SK-N-MC (cell line): ENCODE data around the gene LHFPL6.

Source experiments
- DNase-seq: peaks from one replicate; pipeline ENCODE4 v3.0.0-alpha.2; 2011; ENCODE audit warnings: low read depth, low spot score
- H3K27ac ChIP-seq: fragments of 200-600 bp; sonication (generic); 2 replicates; pipeline ENCODE4 v1.5.1; 2016; ENCODE audit warnings: mixed run types
- H3K36me3 ChIP-seq: fragments of 200-600 bp; sonication (generic); 2 replicates; pipeline ENCODE4 v1.6.1; 2017; ENCODE audit warnings: antibody characterized with exemption, low read length, mixed read lengths; ENCODE audit not compliant: insufficient read depth
- H3K4me3 ChIP-seq: fragments of 200-600 bp; sonication (generic); 2 replicates; pipeline ENCODE4 v1.5.1; 2016
- H3K9ac ChIP-seq: fragments of 200-600 bp; sonication (generic); 2 replicates; pipeline ENCODE4 v1.8.0; 2017; ENCODE audit warnings: mixed run types, mixed read lengths; ENCODE audit not compliant: insufficient read length
- H3K9me3 ChIP-seq: fragments of 200-600 bp; sonication (generic); 2 replicates; pipeline ENCODE4 v1.6.1; 2017; ENCODE audit warnings: low read depth, mild to moderate bottlenecking, antibody characterized with exemption, low read length, moderate library complexity, mixed read lengths
- EZH2 ChIP-seq: fragments of 200-600 bp; sonication (generic); IDR thresholded peaks from one replicate; pipeline ENCODE4 v1.6.1; 2017; ENCODE audit warnings: antibody characterized with exemption
- FOXP2 ChIP-seq: optimal IDR thresholded peaks from 2 replicates; pipeline ENCODE3; 2011; ENCODE audit warnings: mild to moderate bottlenecking, moderate library complexity; ENCODE audit not compliant: insufficient read depth; ENCODE audit errors: extremely low read length, control extremely low read depth
- POLR2AphosphoS5 ChIP-seq: IDR thresholded peaks from 2 replicates; pipeline ENCODE4 v1.6.1; 2012; ENCODE audit warnings: mild to moderate bottlenecking, low read depth, low read length, borderline replicate concordance

The LHFPL6 gene

GRCh38 chr13:39312596-39312995 is 290.4 kb downstream of the LHFPL6 start:
- DNase-seq, result no peak
- Histone ChIP-seq H3K36me3 (no peaks in the 10 kb centered on the region), H3K4me3 (no peak overlapping the region), H3K27ac (no peak overlapping the region), H3K9me3 (no peaks in the 10 kb centered on the region), H3K9ac (no peak overlapping the region)
- TF ChIP-seq POLR2AphosphoS5, result no peak
- no peak for TF ChIP-seq EZH2
- TF ChIP-seq FOXP2, result no peak

- no peaks in the 10 kb centered on the region for H3K36me3 ChIP-seq
- H3K4me3 ChIP-seq, result no peak overlapping the region
Observed at GRCh38 chr13:39311619-39312018, 291.4 kb downstream of the LHFPL6 start.

GRCh38 chr13:39310961-39311360 is 292.0 kb downstream of the LHFPL6 start:
- H3K27ac ChIP-seq, result no peak overlapping the region
- H3K9me3 ChIP-seq, result no peaks in the 10 kb centered on the region
- H3K9ac ChIP-seq, result no peak overlapping the region
- no peak for DNase-seq
- no peaks in the 10 kb centered on the region for H3K36me3 ChIP-seq
- no peak overlapping the region for H3K4me3 ChIP-seq
- TF ChIP-seq POLR2AphosphoS5 (no peak), FOXP2 (no peak), EZH2 (no peak)

More at GRCh38 chr13:39311619-39312018, 291.4 kb downstream of the LHFPL6 start:
- no peak overlapping the region for H3K27ac ChIP-seq
- no peak overlapping the region for H3K9ac ChIP-seq
- H3K9me3 ChIP-seq, result no peaks in the 10 kb centered on the region
- DNase-seq, result no peak
- TF ChIP-seq POLR2AphosphoS5, result no peak
- no peak for TF ChIP-seq EZH2
- TF ChIP-seq FOXP2, result no peak

GRCh38 chr13:39306639-39307589 is 296.1 kb downstream of the LHFPL6 start:
- Histone ChIP-seq H3K9ac (no peak overlapping the region), H3K36me3 (no peaks in the 10 kb centered on the region), H3K9me3 (no peaks in the 10 kb centered on the region), H3K27ac (no peak overlapping the region), H3K4me3 (no peak overlapping the region)
- DNase-seq, result no peak
- TF ChIP-seq FOXP2, result no peak
- no peak for TF ChIP-seq POLR2AphosphoS5
- no peak for TF ChIP-seq EZH2

GRCh38 chr13:39302820-39303219 is 300.2 kb downstream of the LHFPL6 start:
- TF ChIP-seq FOXP2, result no peak
- no peak for TF ChIP-seq POLR2AphosphoS5
- no peak for TF ChIP-seq EZH2
- no peaks in the 10 kb centered on the region for H3K9me3 ChIP-seq
- H3K4me3 ChIP-seq, result no peak overlapping the region
- DNase-seq, result no peak
- H3K36me3 ChIP-seq, result no peaks in the 10 kb centered on the region
- H3K27ac ChIP-seq, result no peak overlapping the region
- H3K9ac ChIP-seq, result no peak overlapping the region

GRCh38 chr13:39298951-39299350 is 304.0 kb downstream of the LHFPL6 start:
- no peak for DNase-seq
- no peak overlapping the region for H3K9ac ChIP-seq
- H3K36me3 ChIP-seq, result no peaks in the 10 kb centered on the region
- H3K9me3 ChIP-seq, result no peaks in the 10 kb centered on the region
- no peak overlapping the region for H3K4me3 ChIP-seq
- TF ChIP-seq POLR2AphosphoS5 (no peak), EZH2 (no peak), FOXP2 (no peak)
- no peak overlapping the region for H3K27ac ChIP-seq

- TF ChIP-seq FOXP2, result no peak
- no peak for TF ChIP-seq EZH2
- TF ChIP-seq POLR2AphosphoS5, result no peak
- Histone ChIP-seq H3K27ac (no peak overlapping the region), H3K9ac (no peak overlapping the region), H3K4me3 (no peak overlapping the region), H3K9me3 (no peaks in the 10 kb centered on the region), H3K36me3 (no peaks in the 10 kb centered on the region)
- DNase-seq, result no peak
Observed at GRCh38 chr13:39297664-39298171, 305.3 kb downstream of the LHFPL6 start.

GRCh38 chr13:39297023-39297422 is 306.0 kb downstream of the LHFPL6 start:
- no peak overlapping the region for H3K4me3 ChIP-seq

More at GRCh38 chr13:39297023-39297422, 306.0 kb downstream of the LHFPL6 start:
- Histone ChIP-seq H3K9ac (no peak overlapping the region), H3K9me3 (no peaks in the 10 kb centered on the region), H3K36me3 (no peaks in the 10 kb centered on the region), H3K27ac (no peak overlapping the region)
- no peak for DNase-seq
- no peak for TF ChIP-seq POLR2AphosphoS5
